Sigmoid colon (tissue), 3 donors: Measurements from ENCODE around the gene CDA.

Experiments used
- CTCF ChIP-seq, 4 experiments: fragments of 450-650 bp in 3 of 4; fragments of 200-600 bp in 1 of 4; IDR thresholded peaks; one replicate each; pipeline ENCODE4 v1.5.1; 2016 to 2019; ENCODE audit warnings: antibody characterized with exemption in 4 of 4, mild to moderate bottlenecking in 3 of 4, moderate library complexity in 2 of 4
- POLR2A ChIP-seq, 2 donors: fragments of 450-650 bp; IDR thresholded peaks; one replicate each; pipeline ENCODE4 v1.6.1; 2016; ENCODE audit warnings: antibody characterized with exemption in 2 of 2, mild to moderate bottlenecking in 2 of 2, moderate library complexity in 2 of 2

GRCh38 chr1:20609541-20609940, 20.6 kb downstream of the CDA start:
- no peak for TF ChIP-seq CTCF (IDR thresholded peaks at IDR 0.05)
- TF ChIP-seq POLR2A (IDR thresholded peaks at IDR 0.05) = no peak
